Endothelial cell of umbilical vein (primary cell): ENCODE data around the gene FRS2. TPM values are rescaled to one million over a fixed set of nuclear protein-coding genes. Genes with fewer than 3 reads are reported as not detected.

Experiments used
- BruUV-seq: library from RNA; stranded (reverse); fragments of 400-500 nt; replicated peaks from 2 replicates; lab custom pipeline; 2021; lab: Mats Ljungman, UMichigan
- CTCF ChIA-PET: fragments of 300-600, 350-600 bp; sonication (Branson Sonifier 250); formaldehyde crosslinking; loops from one replicate; lab custom pipeline; 2021; ENCODE audit warnings: antibody characterized with exemption, inconsistent platforms; lab: Charles Lee
- POLR2A ChIA-PET: fragments of 300-600, 350-600 bp; sonication (Branson Sonifier 250); formaldehyde crosslinking; loops from one replicate; lab custom pipeline; 2021; ENCODE audit warnings: antibody characterized with exemption, inconsistent platforms; lab: Charles Lee
- DNase-seq: peaks from one replicate; pipeline ENCODE4 v3.0.0-alpha.2; 2011; ENCODE audit warnings: low read depth, low spot score
- FAIRE-seq: peaks from 2 replicates; lab custom pipeline; 2011; peaks lifted over from hg19 to GRCh38; lab: Jason Lieb, UNC
- H2AFZ ChIP-seq: 2 replicates; pipeline ENCODE4 v1.6.0; 2012; ENCODE audit warnings: low read depth, low read length, control low read depth, inconsistent platforms
- H3K27ac ChIP-seq: 2 replicates; pipeline ENCODE4 v1.5.1; 2011; ENCODE audit warnings: low read depth, mild to moderate bottlenecking, control low read depth, low read length, moderate library complexity; ENCODE audit not compliant: insufficient read depth
- H3K27me3 ChIP-seq, 2 experiments: 2 replicates each; pipeline versions ENCODE4 v1.6.0 to v1.6.1; 2011; ENCODE audit warnings: low read length in 2 of 2, mixed read lengths in 1 of 2; ENCODE audit not compliant: control insufficient read depth in 2 of 2, insufficient read depth in 2 of 2
- H3K36me3 ChIP-seq, 2 experiments: 2 replicates in 1 of 2; 3 replicates in 1 of 2; pipeline ENCODE4 v1.5.1; 2011; ENCODE audit warnings: low read length in 2 of 2, mild to moderate bottlenecking in 1 of 2, moderate library complexity in 1 of 2; ENCODE audit not compliant: control insufficient read depth in 2 of 2, insufficient read depth in 2 of 2; ENCODE audit errors: extremely low read depth in 1 of 2
- H3K4me1 ChIP-seq: 3 replicates; pipeline ENCODE4 v1.5.1; 2011; ENCODE audit warnings: mild to moderate bottlenecking, low read length; ENCODE audit not compliant: control insufficient read depth, insufficient read depth; ENCODE audit errors: extremely low read depth
- H3K4me2 ChIP-seq: 2 replicates; pipeline ENCODE4 v1.6.1; 2011; ENCODE audit warnings: low read length, control low read depth, mixed read lengths; ENCODE audit not compliant: insufficient read depth
- H3K4me3 ChIP-seq, 3 experiments: fragments of 200-600 bp in 1 of 3; sonication (generic), shearing (Covaris generic) in 1 of 3; replicated peaks in 1 of 3; 2 replicates each; pipeline ENCODE4 v1.5.1; 2011 to 2016; ENCODE audit warnings: control low read depth in 3 of 3, low read length in 3 of 3, mild to moderate bottlenecking in 2 of 3, inconsistent platforms in 1 of 3, low read depth in 1 of 3, moderate library complexity in 1 of 3; ENCODE audit not compliant: insufficient read depth in 1 of 3
- H3K79me2 ChIP-seq: 2 replicates; pipeline ENCODE4 v1.6.0; 2012; ENCODE audit warnings: low read length, inconsistent platforms; ENCODE audit not compliant: control insufficient read depth, insufficient read depth
- H3K9ac ChIP-seq: replicated peaks from 2 replicates; pipeline ENCODE3; 2011; ENCODE audit warnings: low read length, control low read depth; ENCODE audit not compliant: insufficient read depth; ENCODE audit errors: extremely low read depth
- H3K9me1 ChIP-seq: replicated peaks from 3 replicates; pipeline ENCODE4 v1.6.0; 2011; ENCODE audit warnings: mild to moderate bottlenecking, low read length; ENCODE audit not compliant: control insufficient read depth, insufficient read depth; ENCODE audit errors: extremely low read depth
- H3K9me3 ChIP-seq: replicated peaks from 2 replicates; pipeline ENCODE4 v1.5.1; 2012; ENCODE audit warnings: low read length, inconsistent platforms; ENCODE audit not compliant: control insufficient read depth, insufficient read depth
- H4K20me1 ChIP-seq: replicated peaks from 2 replicates; pipeline ENCODE3; 2011; ENCODE audit warnings: mild to moderate bottlenecking, low read length; ENCODE audit not compliant: control insufficient read depth, insufficient read depth; ENCODE audit errors: extremely low read depth
- EZH2 ChIP-seq: IDR thresholded peaks from 2 replicates; pipeline ENCODE4 v1.6.1; 2012; ENCODE audit warnings: borderline replicate concordance, low read depth, mild to moderate bottlenecking, moderate library complexity, low read length, inconsistent platforms; ENCODE audit not compliant: severe bottlenecking
- FOS ChIP-seq: IDR thresholded peaks from 2 replicates; pipeline ENCODE4 v1.6.1; 2011; ENCODE audit warnings: mild to moderate bottlenecking, low read length, moderate library complexity, borderline replicate concordance; ENCODE audit not compliant: insufficient read depth
- GATA2 ChIP-seq: IDR thresholded peaks from 2 replicates; pipeline ENCODE4 v1.7.0; 2011; ENCODE audit warnings: low read depth, mild to moderate bottlenecking, moderate library complexity, mixed read lengths, low read length; ENCODE audit not compliant: insufficient read length, insufficient read depth
- JUN ChIP-seq: IDR thresholded peaks from 2 replicates; pipeline ENCODE4 v1.6.1; 2011; ENCODE audit warnings: borderline replicate concordance, low read depth; ENCODE audit not compliant: insufficient read length, insufficient read depth
- MYC ChIP-seq: IDR thresholded peaks from one replicate; pipeline ENCODE4 v1.6.1; 2011; ENCODE audit warnings: mild to moderate bottlenecking, low read depth, low read length
- POLR2A ChIP-seq: IDR thresholded peaks from 2 replicates; pipeline ENCODE4 v1.6.1; 2012; ENCODE audit warnings: low read depth, mild to moderate bottlenecking, control low read depth, low read length
- POLR2AphosphoS5 ChIP-seq: IDR thresholded peaks from 2 replicates; pipeline ENCODE4 v1.6.1; 2012; ENCODE audit warnings: low read depth, mild to moderate bottlenecking, control low read depth, low read length, moderate library complexity; ENCODE audit not compliant: insufficient read depth
- dilution Hi-C: fragments of 300-500 bp; cut with MboI; formaldehyde crosslinking; loops from one replicate; pipeline ENCODE4 v1.15.0; 2019; ENCODE audit warnings: low sequenced_read_pairs; ENCODE audit not compliant: extremely low pct_ligation_motif_present
- intact Hi-C: fragments of 100-400 bp; cut with micrococcal nuclease; formaldehyde crosslinking; loops from one replicate; pipeline ENCODE4 v1.10.0; 2022
- polyA plus RNA-seq, 4 experiments: library from polyadenylated mRNA; depleted of rRNA in 3 of 4; stranded (reverse) in 3 of 4; unstranded in 1 of 4; fragments of >200 nt; gene quantifications; 2 replicates each; pipeline versions ENCODE4 v1.2.1 to v1.2.3, GENCODE V29; 2011 to 2012; ENCODE audit warnings: missing spikeins in 1 of 4
- total RNA-seq: library from RNA; stranded (reverse); gene quantifications from 2 replicates; pipeline ENCODE4 v1.2.3, GENCODE V29; 2021
- TF ChIP-seq, protein P1 (sequence below), 2 donors: IDR thresholded peaks; 1 replicate in 1 of 2; 2 replicates in 1 of 2; pipeline ENCODE4 v1.5.1; 2011; ENCODE audit warnings: low read length in 2 of 2, mild to moderate bottlenecking in 2 of 2, moderate library complexity in 2 of 2, control low read depth in 1 of 2, inconsistent platforms in 1 of 2, low read depth in 1 of 2; ENCODE audit not compliant: insufficient read depth in 1 of 2; ENCODE audit errors: extremely low read depth in 1 of 2
- TF ChIP-seq, protein P2 (sequence below): IDR thresholded peaks from 2 replicates; pipeline ENCODE4 v1.6.1; 2011; ENCODE audit not compliant: insufficient read depth, insufficient read length

FRS2 gene
- total and polyA plus RNA-seq, 2 donors (not counting 3 experiments of a cell fraction or from before 2014, with no cell fraction given): 6.3 to 15.5 TPM

DNA sequence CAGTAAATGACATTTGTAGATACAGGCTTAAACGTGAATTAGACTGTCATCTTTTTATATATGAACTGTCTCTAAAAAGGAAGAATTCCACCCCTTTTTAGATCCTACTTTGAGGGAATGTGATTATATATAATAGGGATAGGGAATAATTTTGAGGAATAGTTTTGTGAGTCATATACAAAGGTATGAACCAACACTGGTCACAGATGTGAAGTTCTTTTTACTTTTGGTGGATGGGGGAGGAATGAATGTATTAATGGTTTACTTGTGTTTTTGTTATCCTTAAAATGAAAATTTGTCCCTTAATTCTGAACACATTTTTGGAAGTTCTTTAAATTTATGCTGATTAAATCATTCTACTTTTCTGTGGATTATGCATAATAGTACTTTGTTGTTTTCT, 30.4 kb downstream of the FRS2 start:
- no peaks in the 10 kb centered on the region for H3K27me3 ChIP-seq
- H3K27ac ChIP-seq: no peak overlapping the region
- H3K4me1 ChIP-seq: no peaks in the 10 kb centered on the region
- no peaks in the 10 kb centered on the region for H3K9me1 ChIP-seq
- BruUV-seq: no TSS peak
- no peak overlapping the region for H2AFZ ChIP-seq
- dilution Hi-C loops: no loop called here
- peaks cover 9% of the 10 kb centered on the region for H4K20me1 ChIP-seq
- no peaks in the 10 kb centered on the region for H3K36me3 ChIP-seq
- TF ChIP-seq JUN (no peak), MYC (no peak), POLR2AphosphoS5 (no peak), EZH2 (no peak)
- FAIRE-seq: no peak
- H3K4me2 ChIP-seq: no peak overlapping the region
- no peaks in the 10 kb centered on the region for H3K9me3 ChIP-seq
- H3K79me2 ChIP-seq: peaks cover 85% of the 10 kb centered on the region
- H3K9ac ChIP-seq: no peak overlapping the region
- no peak for DNase-seq
- CTCF ChIA-PET: no interaction called here
- POLR2A ChIA-PET: no interaction called here
- intact Hi-C loops: no loop called here
- H3K4me3 ChIP-seq: no peak overlapping the region

DNA sequence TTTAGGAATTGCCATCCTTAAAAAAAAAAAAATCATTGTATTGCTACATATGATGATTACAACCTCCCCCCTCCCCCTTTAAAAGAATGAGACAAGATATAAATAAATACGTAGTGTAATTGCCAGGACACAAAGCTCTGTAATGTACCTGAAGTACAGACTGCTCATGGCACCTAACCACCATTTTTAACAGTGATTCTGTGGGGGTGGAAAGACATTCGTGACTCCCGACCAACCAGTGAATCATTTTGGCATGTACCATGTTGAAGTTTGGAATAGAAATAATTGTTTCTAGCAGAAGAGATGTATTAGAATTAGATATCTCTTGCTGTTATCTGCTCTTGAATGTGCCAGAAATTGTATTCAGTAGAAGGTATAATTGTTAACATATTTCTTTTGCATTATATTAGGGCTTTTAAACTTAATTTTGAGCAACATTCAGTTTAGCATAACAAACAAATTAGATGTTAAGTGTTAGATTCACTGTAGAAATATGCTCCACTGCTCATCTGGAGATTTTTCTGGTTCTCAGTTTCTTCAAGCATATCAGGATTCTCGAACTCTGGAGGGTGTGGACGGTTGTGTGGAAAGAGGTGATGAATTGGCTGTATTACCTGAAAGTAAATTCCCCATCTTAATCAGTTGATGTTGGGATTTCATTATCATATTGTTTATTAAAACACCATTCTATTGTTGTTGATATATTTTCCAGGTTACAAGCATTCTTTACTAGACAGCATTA, 31.1 kb downstream of the FRS2 start:
- H3K4me2 ChIP-seq: no peak overlapping the region
- no peaks in the 10 kb centered on the region for H3K27me3 ChIP-seq
- DNase-seq (no peak), FAIRE-seq (no peak)
- H3K79me2 ChIP-seq: peaks cover 81% of the 10 kb centered on the region
- no peaks in the 10 kb centered on the region for H3K36me3 ChIP-seq
- no peak overlapping the region for H3K27ac ChIP-seq
- POLR2A ChIA-PET: no interaction called here
- H2AFZ ChIP-seq: no peak overlapping the region
- H3K4me3 ChIP-seq: no peak overlapping the region
- H4K20me1 ChIP-seq: peaks cover 9% of the 10 kb centered on the region
- no peaks in the 10 kb centered on the region for H3K4me1 ChIP-seq
- no peak overlapping the region for H3K9ac ChIP-seq
- BruUV-seq: no TSS peak
- no peaks in the 10 kb centered on the region for H3K9me1 ChIP-seq
- CTCF ChIA-PET: interaction anchor here (1.0 kb wide), 1 partner anchor 8 kb away, joined by 3 read pairs; no protein-coding TSS in a partner anchor
- no peak for TF ChIP-seq GATA2
- TF ChIP-seq MYC: no peak
- TF ChIP-seq FOS: no peak
- TF ChIP-seq POLR2A: no peak
- TF ChIP-seq, protein P1, sequence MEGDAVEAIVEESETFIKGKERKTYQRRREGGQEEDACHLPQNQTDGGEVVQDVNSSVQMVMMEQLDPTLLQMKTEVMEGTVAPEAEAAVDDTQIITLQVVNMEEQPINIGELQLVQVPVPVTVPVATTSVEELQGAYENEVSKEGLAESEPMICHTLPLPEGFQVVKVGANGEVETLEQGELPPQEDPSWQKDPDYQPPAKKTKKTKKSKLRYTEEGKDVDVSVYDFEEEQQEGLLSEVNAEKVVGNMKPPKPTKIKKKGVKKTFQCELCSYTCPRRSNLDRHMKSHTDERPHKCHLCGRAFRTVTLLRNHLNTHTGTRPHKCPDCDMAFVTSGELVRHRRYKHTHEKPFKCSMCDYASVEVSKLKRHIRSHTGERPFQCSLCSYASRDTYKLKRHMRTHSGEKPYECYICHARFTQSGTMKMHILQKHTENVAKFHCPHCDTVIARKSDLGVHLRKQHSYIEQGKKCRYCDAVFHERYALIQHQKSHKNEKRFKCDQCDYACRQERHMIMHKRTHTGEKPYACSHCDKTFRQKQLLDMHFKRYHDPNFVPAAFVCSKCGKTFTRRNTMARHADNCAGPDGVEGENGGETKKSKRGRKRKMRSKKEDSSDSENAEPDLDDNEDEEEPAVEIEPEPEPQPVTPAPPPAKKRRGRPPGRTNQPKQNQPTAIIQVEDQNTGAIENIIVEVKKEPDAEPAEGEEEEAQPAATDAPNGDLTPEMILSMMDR (IDR thresholded peaks at IDR 0.05; ENCODE audit: extremely low read depth in 1 of 2, insufficient read depth in 1 of 2, low read depth in 1 of 2, low read length in 2 of 2): no peak
- TF ChIP-seq, protein P2, sequence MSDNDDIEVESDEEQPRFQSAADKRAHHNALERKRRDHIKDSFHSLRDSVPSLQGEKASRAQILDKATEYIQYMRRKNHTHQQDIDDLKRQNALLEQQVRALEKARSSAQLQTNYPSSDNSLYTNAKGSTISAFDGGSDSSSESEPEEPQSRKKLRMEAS: no peak
- TF ChIP-seq POLR2AphosphoS5: no peak
- no peak for TF ChIP-seq EZH2
- no peak for TF ChIP-seq JUN
- dilution Hi-C loops: no loop called here
- H3K9me3 ChIP-seq: no peaks in the 10 kb centered on the region
- intact Hi-C loops: no loop called here
